GM18909 (cell line): ENCODE data around the gene TRIB2.
"Not testable (repeated sequence)": the region's sequence is repeated elsewhere in the genome, so short reads cannot be mapped to it uniquely, and the experiment has no call there.

Experiments used
- ATAC-seq: cut with Tn5 transposase; IDR thresholded peaks from one replicate; pipeline ENCODE4 v1.9.1; 2021; ENCODE audit warnings: mild to moderate bottlenecking; ENCODE audit not compliant: unreplicated experiment, poor library complexity

The TRIB2 gene

DNA sequence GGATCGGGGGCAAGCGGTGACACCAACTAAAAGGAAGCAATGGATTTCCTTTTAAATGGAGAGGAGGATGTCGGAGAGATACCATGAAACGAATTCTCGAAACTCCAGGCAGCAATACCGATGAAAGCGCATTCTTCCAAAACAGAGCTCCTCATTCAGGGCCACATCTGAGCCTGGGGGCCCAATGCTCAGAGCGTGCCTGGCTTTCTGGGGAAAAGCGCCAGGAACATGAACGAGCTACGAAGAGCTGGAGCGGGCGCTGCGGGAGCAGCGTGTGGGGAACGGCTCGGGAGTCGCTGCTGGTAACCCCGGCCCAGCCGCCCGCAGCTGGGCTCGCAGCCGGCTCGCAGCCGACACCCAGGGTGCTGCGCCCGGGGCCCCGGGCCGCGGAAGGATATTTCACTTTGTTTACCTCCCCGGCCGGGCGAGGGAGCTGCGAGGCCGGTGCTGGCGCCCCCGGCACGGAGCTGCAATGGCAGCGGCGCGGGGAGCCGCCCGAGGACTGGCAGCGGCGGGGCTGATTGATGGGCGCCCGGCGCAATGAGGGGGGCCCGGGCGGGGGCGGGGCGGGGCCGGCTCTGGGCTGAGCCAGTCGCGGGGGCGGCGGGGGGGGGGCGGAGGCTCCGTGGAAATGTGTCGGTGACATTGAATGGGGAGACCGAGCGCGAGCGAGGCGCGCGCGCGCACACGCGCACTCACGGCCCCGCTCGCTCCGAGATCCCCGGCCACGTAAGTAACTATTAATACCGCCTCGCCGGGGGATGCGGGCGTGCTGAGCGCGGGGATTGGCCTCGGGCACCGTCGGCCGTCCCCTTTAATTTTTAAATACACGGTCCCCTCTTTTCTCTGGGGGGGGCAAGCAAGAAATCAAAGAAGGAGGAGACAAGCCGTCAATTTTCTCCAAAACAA, at the start of gene TRIB2:
TSS of gene TRIB2 (plus strand) at position 655 of the 909 bp plus-strand sequence. CDS start 1,372 bp downstream, outside the sequence.
- ATAC-seq, result peak; percentile 70

DNA sequence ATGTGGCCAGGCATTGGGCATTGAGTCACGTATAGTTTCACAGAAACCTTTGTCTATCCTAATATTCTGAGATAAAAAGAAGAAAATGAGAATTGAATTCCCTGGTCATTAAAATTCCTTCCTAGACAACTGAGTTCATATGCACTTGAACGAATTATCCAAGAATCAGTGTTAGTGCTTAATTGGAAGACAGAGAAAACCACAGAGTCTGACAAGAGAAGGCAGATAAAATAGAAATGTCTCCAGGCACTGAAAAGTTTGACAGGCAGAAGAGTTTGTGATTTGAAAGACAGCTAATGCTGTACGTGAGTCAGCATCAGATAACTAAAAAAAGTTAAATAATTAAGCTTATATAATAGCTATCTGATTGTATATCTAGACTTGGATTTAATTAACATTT, 47.7 kb upstream of the TRIB2 start:
- ATAC-seq, result no peak

DNA sequence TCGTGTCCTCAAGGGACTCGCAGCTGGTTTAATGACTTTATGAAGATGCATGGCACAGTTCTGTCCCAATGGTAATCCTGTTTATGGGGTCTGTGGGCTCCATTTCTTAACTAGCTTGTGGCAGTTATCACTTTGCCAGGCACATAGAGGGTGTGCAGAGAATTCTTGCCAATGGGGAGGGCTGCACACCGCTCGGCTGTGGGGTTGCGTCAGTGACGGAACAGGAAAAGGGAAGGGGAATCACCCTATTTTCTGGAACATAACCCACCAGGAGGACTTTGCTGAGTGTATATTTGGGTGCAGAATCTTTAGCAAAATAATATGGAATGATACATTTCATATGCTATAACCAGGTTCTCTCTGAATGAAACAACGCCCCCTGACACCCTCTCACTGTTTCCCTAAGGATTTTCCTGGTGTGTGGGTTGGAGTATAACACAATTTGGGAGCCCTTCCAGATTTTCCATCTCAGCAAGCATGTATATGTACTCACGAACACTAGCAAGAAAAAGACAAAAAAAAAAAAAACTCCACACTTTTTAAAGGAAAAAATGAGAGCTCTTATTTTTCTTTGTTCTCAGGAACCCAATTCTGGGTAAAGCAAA, 43.9 kb upstream of the TRIB2 start:
- ATAC-seq, result no peak

DNA sequence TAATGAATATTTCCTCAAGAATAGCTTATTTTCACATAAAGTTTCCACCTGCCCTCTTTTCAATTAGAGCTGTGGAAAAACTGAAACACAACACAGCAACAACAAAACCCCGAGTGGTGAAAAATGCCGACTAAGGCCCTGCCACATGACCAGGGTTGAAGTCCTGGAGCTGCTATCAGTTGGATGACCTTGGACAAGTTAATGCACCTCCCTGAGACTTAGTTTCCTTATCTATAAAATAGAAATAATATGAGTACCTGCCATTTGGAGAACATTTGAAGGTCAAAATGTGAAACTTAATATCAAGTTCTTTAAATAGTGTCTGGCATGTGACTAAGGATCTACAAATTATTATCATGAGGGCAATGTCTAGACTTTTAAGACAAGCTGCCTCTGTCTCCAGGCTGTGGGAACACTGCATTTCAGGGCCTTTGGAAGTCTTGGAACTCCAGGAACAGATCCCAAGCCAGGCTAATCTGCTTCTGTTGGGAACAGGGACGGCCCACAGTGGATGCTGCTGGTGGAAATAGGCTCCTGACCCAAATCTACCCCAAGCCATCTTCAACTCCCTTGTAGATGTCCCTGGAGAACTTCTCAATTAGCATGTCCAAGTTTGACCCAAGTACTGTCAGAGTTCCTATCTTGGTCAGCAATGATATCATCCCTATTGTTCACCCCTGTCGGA, 42.0 kb upstream of the TRIB2 start:
- no peak for ATAC-seq

DNA sequence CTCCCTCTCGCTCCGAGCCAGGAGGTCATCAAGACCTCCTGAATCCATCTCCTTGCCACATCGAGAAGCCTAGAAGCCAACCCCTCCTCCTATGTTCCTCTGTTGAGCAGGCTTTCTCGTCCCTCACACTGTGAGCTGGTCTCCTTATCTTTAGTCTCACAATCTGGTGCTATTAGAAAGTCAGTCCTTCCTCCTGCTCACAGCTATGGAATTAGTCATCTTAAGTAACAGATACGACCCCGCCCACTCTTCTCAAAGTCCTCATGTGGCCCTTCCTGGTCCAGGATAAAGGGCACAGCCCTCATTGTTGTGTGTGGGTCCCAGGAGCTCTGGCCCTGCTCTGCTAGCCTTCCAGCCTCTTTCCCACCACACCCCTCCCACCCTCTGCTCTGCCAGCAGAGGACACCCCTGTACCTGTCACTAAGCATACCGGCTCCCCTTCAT, 41.4 kb upstream of the TRIB2 start:
- ATAC-seq, result no peak

DNA sequence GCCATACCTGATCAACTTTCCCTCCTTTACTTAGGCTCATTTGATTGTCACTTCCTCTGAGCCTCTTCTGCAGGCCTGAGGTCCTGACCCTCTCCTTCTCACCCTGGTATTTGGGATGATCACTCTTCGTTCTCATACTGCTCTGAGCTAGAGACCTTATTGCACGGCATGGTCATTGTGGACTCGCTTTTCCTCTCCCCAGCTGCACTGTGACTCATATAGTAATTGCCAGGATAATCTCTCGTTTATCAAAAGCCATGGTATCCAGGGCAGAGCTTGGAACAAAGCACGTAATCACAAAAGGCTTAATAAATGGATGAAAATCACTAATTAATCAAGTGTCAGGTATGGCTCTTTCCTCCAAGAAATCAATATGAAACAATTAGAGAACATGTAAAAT, 40.9 kb upstream of the TRIB2 start:
- ATAC-seq, result no peak

DNA sequence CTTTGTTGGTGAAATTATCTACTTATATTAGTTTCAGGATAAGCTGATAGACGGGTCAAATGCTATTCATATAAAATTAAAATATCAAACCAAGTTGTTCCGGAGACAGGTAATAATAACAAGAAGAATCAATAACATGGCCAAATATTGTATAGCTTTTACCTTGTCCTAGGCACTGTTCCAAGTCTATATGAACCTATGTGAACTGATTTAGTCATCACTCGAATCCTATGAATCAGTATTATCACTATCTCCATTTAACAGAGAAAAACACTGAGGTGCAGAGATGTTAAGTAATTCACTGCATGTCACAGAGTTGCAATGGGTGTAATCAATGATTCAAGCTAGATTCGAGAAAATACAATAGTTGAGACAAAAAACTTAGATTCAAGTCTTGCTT, 40.0 kb upstream of the TRIB2 start:
- ATAC-seq, result no peak

DNA sequence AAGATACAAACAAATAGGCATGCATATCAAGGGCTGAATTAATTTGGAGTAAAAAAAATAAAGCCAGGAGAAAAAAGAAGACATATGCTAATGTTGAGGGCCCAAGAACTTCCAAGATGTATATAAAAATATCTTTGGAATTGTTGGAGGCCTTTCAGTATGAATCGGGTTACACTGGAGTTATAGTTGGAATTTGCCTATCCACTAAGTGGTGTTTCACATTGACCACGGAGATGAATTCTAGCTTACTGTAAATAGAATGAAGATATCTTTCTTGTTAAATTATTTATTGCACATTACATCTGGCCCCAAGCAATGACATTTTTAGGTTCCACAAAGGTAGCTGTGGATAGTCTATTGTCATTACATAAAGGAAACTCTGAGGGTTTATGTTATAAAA, 38.5 kb upstream of the TRIB2 start:
- no peak for ATAC-seq

DNA sequence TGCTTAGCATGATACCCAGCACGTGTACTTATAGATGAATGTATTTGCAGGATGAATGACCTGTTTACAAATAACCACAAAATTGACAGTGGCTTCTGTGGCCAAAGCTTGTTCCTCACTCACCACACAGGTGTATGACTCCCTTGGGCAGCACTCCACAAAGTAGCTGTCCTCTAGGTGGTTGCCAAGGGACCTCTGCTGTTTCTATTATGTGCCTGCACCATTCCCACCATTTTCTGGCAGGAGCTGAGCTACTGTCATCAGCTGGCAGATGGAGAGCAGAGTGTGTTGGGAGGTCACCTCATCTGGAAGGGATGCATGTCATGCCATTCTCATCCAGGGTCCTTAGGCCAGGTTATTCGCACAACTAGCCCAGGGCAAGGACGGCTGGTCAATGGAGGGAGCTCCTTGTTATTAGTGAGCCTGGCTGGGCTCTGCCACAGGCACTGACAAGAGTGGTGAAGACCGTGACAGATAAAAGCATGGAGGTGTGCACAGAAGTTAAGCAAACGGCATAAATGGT, 37.1 kb upstream of the TRIB2 start:
- no peak for ATAC-seq

DNA sequence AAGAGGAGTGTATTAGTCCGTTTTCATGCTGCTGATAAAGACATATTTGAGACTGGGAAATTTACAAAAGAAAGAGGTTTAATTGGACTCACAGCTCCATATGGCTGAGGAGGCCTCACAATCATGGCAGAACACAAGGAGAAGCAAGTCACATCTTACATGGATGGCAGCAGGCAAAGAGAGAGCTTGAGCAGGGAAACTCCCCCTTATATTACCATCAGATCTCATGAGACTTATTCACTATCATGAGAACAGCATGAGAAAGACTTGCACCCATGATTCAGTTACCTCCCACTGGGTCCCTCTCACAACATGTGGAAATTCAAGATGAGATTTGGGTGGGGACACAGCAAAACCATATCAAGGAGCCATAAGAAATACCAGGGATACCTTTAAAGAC, 36.6 kb upstream of the TRIB2 start:
- not testable (repeated sequence) for ATAC-seq

DNA sequence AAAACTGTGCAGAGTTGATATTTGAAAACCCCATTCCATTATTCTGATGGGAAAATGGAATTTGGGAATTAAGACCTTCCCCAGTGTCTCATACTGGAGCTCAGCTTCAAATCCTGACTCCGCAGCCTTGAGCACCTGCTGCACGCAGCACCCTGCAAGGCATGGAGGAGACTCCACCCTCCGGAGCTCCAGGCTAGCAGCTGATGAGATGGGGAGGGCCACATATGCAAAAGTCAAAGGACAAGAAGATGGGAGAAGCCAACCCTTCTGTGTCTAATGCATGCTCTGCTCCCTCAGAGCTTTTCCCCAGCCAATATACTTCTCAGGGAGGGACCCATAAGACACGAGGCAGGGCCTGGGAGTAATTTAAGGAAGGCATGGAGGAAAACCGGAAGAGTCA, 34.7 kb upstream of the TRIB2 start:
- ATAC-seq, result no peak

DNA sequence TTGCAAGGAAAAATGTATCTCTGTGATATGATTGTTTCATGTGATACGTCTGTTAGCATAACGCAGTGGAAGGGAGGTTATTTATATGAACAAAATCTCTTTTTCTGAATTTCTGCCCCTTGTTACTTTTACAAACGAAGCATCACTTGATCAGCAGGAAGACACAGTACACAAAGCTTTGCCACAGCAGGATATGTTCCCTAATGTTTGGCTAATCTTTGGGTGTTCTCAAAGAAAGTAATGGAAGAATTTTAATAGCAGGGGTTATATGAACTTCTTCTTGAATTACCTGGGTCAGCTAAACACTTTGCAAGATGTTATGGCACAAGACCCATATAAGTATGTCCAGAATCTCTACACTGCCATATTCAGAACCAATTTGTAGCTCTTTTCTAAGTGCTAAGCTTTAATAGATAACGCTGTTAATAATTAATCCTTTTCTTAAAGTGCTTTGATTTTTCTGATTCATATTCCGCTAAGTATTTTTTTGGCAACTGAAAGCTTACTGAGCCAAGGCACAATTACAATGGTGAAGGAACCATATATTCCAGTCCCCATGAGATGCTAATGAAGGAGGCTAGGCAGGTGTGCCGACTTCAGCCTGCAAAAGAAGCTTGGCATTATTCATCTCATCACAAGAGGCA, 33.2 kb upstream of the TRIB2 start:
- no peak for ATAC-seq

DNA sequence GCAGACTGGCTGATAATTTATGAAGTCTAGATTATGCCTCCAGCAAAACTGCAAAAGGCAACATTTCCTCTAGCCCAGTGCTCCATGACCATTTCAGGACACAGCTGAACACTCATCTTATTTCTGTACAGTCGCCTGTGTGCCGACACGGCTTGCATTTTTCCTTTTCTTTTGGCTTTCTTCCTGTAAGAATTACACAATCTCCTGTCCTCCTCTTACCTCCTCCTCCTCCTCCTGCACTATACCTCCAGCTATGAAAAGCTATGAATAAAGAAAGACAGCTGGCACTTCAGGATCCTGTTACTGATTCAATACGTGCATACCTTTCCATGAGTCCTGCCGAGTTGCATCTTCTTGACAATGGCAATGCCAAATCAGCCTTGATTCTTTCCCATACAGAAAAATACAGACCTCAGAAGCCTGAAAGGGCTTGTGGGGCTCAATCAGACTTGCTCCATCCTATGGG, 32.2 kb upstream of the TRIB2 start:
- ATAC-seq, result no peak

DNA sequence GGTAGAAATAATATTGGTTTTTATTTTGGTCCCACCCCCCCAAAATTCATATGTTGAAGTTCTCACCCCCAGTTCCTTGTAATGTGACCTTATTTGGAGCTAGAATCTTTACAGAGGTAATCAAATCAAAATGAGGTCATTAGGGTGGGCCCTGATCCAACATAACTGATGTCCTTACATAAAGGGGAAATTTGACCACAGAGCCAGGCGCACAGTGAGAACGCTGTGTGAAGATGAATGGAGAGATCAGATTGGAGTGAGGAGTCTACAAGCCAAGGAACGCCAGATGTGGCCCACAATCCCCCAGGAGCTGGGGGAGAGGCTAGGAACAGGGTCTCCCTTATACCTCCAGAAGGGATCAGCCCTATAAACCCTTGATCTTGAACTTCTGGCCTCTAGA, 31.6 kb upstream of the TRIB2 start:
- no peak for ATAC-seq

DNA sequence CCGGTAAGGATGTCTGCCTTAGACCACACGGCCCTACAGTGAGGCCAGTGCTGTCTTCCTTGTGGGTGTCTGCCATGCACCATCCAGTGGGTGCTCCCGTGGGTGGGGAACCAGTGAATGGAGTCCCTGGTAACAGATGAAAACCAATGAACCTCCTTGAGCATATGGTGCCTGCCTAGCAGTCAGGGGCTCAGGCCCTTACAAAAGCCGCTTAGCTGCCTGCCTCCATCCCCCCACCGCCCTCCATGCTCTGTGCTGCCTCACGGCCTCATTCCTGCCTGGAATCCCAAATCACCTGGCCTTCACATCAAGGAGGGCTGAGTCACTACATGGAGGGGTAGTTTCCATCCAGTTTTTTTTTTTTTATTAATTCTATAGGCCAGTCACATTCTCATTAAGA, 30.8 kb upstream of the TRIB2 start:
- no peak for ATAC-seq

DNA sequence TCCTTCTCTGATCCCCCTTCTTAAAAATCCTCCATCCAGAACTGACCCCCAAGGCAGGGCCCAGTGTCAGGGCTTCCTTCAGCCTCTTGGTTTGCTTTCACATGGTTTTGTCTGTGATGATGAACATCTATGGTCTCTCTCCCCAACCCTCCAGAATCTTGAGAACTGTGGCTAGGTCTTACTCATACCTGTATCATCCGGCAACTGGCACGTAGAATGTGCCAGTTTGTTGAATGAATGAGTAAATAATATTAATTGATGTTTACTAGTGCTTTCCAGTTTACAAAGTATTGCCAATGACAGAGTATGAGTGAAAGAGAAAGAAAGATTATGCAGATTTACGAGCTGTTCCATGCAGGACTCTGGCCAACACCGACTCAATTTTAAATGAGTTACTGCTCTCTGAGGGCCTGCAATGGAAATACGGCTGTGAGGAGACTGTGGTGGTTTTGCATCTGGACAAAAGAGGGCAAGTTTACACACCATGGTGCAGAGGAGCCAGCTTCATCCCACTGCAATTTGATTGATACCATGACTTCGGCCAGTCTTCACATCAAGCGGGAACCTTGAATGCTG, 29.9 kb upstream of the TRIB2 start:
- no peak for ATAC-seq

DNA sequence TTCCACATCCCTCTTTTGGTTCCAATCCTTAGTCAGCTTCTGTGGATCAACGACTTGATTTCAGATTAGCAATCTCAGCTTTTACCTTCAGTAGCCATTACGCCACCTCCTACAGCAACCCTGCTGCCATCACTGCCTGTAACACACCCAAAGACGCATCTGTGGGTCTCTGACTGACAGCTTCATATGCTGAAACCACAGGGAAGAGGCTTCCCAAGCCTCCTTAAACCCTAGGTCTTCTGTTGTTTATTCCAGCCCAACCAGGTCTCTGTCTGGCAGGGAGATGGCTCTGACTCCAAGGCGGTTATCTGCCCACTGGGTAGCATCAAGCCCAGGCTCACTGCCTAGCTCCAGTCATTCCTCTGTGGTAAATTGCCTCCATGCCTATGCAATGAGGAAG, 28.6 kb upstream of the TRIB2 start:
- ATAC-seq, result no peak

DNA sequence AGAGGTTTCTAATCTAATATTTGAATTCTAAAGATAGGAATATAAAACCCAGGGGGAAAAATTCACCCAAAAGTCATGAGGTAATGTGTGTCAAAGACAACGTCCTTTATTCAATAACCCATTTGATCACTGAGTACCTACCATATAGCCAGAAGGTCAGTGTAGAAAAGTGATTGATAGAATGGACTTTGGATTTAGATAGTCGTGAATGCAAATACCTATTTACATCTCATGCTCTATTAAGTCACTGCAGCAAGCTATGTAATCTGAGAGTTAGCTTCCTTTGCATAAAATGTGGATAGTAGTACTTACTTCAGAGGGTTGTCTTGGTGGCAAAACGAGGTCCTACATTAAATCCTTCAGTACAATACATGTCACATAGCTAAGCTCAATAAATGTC, 27.8 kb upstream of the TRIB2 start:
- ATAC-seq, result no peak

DNA sequence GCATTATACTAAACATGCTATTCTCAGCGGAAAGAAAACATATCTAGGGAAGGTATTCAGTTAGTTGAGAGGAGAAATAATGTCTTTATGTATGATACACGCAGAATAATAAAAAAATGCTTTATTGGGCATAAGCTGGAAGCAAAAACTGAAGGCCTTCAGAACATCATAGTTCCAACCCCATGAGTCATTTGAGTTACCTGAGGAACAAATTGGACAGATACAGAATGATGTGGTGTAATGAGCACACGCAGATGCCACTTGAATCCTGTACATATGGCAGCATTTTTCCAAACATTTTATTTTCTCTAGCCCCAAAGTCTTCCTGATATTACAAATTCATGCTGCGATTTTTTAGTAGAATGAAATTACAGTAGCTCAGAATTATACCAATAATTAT, 23.2 kb upstream of the TRIB2 start:
- no peak for ATAC-seq
